ES-I3 (cell line): ENCODE results near the gene BTN2A1.
"Not testable (repeated sequence)": the region's sequence is repeated elsewhere in the genome, so short reads cannot be mapped to it uniquely, and the experiment has no call there.

Experiments used
- H3K36me3 ChIP-seq: 2 replicates; pipeline ENCODE4 v1.6.1; 2013; ENCODE audit warnings: mild to moderate bottlenecking, low read length, control low read depth, moderate library complexity; ENCODE audit not compliant: insufficient read depth
- H3K4me1 ChIP-seq: 2 replicates; pipeline ENCODE4 v1.6.1; 2013; ENCODE audit warnings: mild to moderate bottlenecking, control low read depth, low read length; ENCODE audit not compliant: insufficient read depth
- H3K9ac ChIP-seq: 2 replicates; pipeline ENCODE4 v1.6.1; 2013; ENCODE audit warnings: low read depth, mild to moderate bottlenecking, low read length, moderate library complexity
- H3K9me3 ChIP-seq: 2 replicates; pipeline ENCODE4 v1.6.1; 2013; ENCODE audit warnings: mild to moderate bottlenecking, low read length, moderate library complexity; ENCODE audit not compliant: control insufficient read depth, insufficient read depth

BTN2A1 gene

DNA sequence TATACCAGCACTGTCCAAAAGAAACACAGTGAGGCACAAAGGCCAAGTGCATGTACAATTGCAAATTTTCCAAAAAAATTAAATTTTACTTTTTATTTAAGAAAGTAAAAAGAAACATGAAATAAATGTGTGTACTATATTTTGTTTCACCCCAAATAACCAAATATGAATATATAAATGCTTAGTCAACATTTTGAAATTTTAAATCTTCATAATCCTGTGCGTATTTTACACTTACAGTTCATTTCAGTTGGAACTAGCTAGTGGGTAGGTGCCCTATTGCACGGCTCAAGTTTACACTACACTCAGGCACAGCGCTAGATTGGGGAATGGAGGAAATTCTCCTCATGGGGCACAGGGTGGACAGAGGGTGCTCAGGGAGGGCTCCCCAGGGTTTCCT lies 35.4 kb upstream of the BTN2A1 start:
- Histone ChIP-seq H3K9ac (no peak overlapping the region), H3K36me3 (peaks cover 6% of the 10 kb centered on the region; the same call in 1 of the 2 replicates), H3K9me3 (no peaks in the 10 kb centered on the region), H3K4me1 (no peaks in the 10 kb centered on the region)

DNA sequence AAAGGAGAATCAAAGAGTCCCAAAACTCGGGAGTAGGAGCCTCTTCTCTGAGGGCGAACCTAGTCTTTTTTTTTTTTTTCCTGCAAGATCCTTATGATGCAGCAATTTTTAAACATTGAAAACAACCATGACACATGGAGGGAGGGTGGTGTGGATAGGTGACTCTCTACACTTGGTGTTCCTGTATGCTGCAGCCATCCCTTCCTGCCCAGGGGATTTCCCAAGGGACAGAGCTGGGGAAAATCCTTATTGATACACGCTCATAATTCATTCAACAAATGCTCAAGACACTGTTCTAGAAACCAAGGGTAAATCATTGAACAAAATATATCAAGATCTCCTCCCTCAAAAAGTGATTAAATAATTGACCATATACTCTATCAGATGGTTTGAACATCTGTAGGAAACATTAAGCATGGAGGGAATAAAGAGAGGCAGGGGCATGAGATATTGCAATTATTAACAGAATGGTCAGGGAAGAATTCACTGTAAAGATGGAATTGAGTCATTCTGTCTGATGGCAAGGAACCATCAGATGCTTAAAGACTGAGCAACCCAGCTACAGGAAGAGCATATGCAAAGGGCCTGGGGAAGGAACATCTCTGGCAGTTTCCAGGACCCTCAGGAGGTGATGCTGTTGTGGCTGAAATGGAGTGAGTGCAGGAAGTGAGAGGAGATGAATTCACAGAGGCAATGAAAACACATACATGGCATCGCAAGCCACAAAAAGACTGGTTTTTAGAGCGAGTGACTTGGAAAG lies 30.9 kb upstream of the BTN2A1 start:
- Histone ChIP-seq H3K36me3 (peaks cover 6% of the 10 kb centered on the region; the same call in 1 of the 2 replicates), H3K9ac (no peak overlapping the region), H3K9me3 (no peaks in the 10 kb centered on the region), H3K4me1 (no peaks in the 10 kb centered on the region)

DNA sequence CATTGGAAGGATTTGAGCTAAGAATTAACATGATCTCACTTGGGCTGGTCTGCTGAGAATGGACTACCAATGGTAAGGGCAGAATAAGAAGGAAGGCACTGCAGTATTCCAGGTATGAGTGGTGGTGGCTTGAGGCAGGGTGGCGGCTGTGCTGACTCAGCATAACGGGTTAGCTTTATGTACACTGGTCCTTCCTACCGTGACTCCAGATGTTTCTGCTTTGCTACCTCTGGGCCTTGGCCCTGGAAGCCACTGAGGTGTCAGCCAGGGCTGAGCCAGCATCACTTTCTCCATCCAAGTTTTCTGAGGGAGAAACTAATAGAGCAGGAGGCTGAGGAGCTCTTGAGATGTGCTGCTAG lies 30.3 kb upstream of the BTN2A1 start:
- Histone ChIP-seq H3K36me3 (peaks cover 6% of the 10 kb centered on the region; the same call in 1 of the 2 replicates), H3K4me1 (no peaks in the 10 kb centered on the region), H3K9me3 (peaks cover under 1% of the 10 kb centered on the region; the same call in 1 of the 2 replicates), H3K9ac (no peak overlapping the region)

GRCh38 chr6:26428206-26428605 lies 29.5 kb upstream of the BTN2A1 start:
- Histone ChIP-seq H3K9me3 (peaks cover 3% of the 10 kb centered on the region; the same call in 1 of the 2 replicates), H3K9ac (no peak overlapping the region), H3K36me3 (peaks cover 6% of the 10 kb centered on the region; the same call in 1 of the 2 replicates), H3K4me1 (no peaks in the 10 kb centered on the region)

DNA sequence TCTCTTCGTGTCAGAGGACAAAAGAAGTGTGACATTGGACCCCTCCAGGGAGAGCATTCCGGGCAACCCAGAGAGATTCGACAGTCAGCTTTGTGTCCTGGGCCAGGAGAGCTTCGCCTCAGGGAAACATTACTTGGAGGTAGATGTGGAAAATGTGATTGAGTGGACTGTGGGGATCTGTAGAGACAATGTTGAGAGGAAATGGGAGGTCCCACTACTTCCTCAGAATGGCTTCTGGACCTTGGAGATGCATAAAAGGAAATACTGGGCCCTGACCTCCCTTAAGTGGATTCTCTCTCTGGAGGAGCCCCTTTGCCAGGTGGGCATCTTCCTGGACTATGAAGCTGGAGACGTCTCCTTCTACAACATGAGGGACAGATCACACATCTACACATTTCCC lies 27.0 kb upstream of the BTN2A1 start:
- no peak overlapping the region for H3K9ac ChIP-seq
- H3K4me1 ChIP-seq, result no peaks in the 10 kb centered on the region
- peaks cover 3% of the 10 kb centered on the region for H3K9me3 ChIP-seq
- H3K36me3 ChIP-seq, result peaks cover 6% of the 10 kb centered on the region; the same call in 1 of the 2 replicates

GRCh38 chr6:26431258-26432172 lies 26.2 kb upstream of the BTN2A1 start:
- no peak overlapping the region for H3K9ac ChIP-seq
- no peaks in the 10 kb centered on the region for H3K4me1 ChIP-seq
- peaks cover 3% of the 10 kb centered on the region for H3K9me3 ChIP-seq
- peaks cover 1% of the 10 kb centered on the region; the same call in 1 of the 2 replicates for H3K36me3 ChIP-seq

- H3K9me3 ChIP-seq, result peaks cover 3% of the 10 kb centered on the region
- no peaks in the 10 kb centered on the region for H3K4me1 ChIP-seq
- H3K9ac ChIP-seq, result no peak overlapping the region
- H3K36me3 ChIP-seq, result no peaks in the 10 kb centered on the region
Observed at GRCh38 chr6:26432627-26433201, 25.0 kb upstream of the BTN2A1 start.

GRCh38 chr6:26433680-26434079 lies 24.1 kb upstream of the BTN2A1 start:
- H3K4me1 ChIP-seq, H3K36me3 ChIP-seq, H3K9me3 ChIP-seq, H3K9ac ChIP-seq: not testable (repeated sequence)

DNA sequence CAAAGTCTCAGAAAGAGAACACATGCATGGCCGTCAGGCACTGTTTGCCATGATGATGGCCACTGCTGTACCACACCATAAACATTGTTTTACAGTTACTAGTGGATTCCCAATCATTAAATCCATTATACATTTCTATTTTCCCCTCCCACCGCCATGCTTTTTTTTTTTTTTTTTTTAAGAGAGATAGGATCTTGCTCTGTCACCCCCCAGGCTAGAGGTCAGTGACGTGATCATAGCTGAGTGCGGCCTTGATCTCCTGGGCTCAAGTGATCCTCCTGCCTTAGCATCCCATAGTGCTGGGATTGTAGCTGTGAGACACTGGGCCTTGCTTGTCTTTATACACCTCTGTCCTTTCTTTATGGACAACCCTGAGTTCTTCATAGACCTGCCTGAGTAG lies 21.7 kb upstream of the BTN2A1 start:
- Histone ChIP-seq H3K36me3 (no peaks in the 10 kb centered on the region), H3K9ac (no peak overlapping the region), H3K4me1 (no peaks in the 10 kb centered on the region), H3K9me3 (peaks cover 3% of the 10 kb centered on the region)

DNA sequence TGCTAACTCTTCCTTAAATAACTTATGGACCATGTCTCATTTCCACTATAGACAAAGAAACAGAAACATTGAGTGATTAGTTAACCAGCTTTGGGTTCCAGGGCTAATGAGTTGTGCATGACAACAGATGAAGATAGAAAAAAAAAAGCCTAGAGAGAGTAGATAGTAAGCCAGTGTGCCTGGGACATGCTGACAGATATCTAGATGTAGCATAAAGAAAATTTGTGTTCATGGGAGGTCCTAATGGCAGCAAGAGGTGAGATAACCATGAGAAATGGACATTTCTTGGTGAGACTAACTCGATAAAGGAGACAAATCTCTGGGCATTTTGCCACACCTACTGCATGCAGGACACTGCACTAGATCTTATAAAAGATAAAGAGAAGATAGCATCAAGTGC lies 20.2 kb upstream of the BTN2A1 start:
- no peaks in the 10 kb centered on the region for H3K4me1 ChIP-seq
- H3K36me3 ChIP-seq, result no peaks in the 10 kb centered on the region
- H3K9ac ChIP-seq, result no peak overlapping the region
- H3K9me3 ChIP-seq, result peaks cover 1% of the 10 kb centered on the region

- Histone ChIP-seq H3K9ac (no peak overlapping the region), H3K36me3 (no peaks in the 10 kb centered on the region), H3K4me1 (no peaks in the 10 kb centered on the region), H3K9me3 (no peaks in the 10 kb centered on the region; the same call in 1 of the 2 replicates)
Observed at GRCh38 chr6:26438000-26438399, 19.8 kb upstream of the BTN2A1 start.

- H3K9me3 ChIP-seq, result no peaks in the 10 kb centered on the region
- H3K4me1 ChIP-seq, result no peaks in the 10 kb centered on the region
- H3K36me3 ChIP-seq, result no peaks in the 10 kb centered on the region
- no peak overlapping the region for H3K9ac ChIP-seq
Observed at GRCh38 chr6:26439151-26440125, 18.3 kb upstream of the BTN2A1 start.

DNA sequence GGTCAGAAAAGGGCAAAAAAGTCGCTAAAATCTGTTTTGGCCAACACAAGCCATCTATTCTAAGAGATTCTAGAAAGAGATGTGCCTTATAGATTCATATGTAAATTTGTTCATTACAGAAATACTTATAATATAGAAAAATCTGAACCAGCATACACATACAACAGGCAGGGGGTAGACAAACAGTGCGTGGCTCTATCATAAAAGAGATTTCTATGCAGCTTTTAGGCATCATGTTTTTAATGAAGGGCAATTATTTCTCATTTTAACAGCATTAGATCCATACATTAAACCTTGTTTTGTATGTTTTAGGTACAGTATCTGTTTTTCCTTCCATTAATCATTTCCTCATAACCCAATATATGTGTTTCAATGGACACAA lies 16.8 kb upstream of the BTN2A1 start:
- no peaks in the 10 kb centered on the region for H3K36me3 ChIP-seq
- H3K4me1 ChIP-seq, result no peaks in the 10 kb centered on the region
- no peaks in the 10 kb centered on the region for H3K9me3 ChIP-seq
- H3K9ac ChIP-seq, result no peak overlapping the region

- no peaks in the 10 kb centered on the region for H3K9me3 ChIP-seq
- H3K9ac ChIP-seq, result no peak overlapping the region
- no peaks in the 10 kb centered on the region for H3K36me3 ChIP-seq
Observed at GRCh38 chr6:26441977-26442376, 15.8 kb upstream of the BTN2A1 start.

More at GRCh38 chr6:26441977-26442376, 15.8 kb upstream of the BTN2A1 start:
- H3K4me1 ChIP-seq, result no peaks in the 10 kb centered on the region
